GM19193 (cell line): ENCODE measurements around the gene ROPN1B.

Source experiments
- POLR2A ChIP-seq: IDR thresholded peaks from 4 replicates; pipeline ENCODE4 v1.6.1; 2011; ENCODE audit not compliant: insufficient read depth, insufficient read length; ENCODE audit errors: extremely low read depth

ROPN1B gene

DNA sequence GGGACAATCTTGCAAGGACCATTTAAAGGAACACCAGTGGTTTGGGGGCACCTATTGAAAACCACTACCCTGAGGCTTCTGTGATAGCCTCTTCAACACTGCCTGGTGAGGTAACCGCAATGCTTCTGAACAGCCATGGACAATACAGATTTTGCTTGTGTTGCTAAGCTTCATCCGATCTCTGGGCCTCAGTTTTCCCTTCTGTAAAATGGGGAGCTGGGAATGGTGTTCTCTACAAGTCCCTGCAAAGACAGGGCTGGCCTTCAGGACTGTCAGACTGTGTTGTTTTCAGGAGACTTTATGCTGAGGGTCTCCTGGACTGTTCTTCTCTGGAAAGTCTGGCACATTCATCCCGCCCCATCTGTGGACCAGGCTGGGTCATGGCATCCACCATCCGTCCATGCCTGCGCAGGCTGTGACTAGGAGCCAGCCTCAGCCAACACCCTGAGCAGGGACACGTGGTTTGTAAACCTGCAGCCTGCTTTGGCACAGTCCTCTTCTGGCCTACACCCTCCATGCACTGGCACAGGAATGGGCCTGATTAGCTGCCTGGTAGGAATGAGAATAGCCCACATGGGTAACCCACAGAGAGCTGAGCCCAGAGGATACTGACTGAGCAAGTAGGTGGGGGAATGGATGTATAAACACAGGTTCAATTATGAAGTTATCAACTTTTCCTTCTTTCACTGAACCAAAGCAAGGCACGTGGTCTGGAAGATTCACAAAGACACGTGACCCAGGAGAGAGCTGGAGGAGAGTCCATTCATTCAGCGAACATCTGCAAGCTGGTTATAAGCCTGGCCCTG, 55.3 kb downstream of the ROPN1B start:
- no peak for TF ChIP-seq POLR2A

- no peak for TF ChIP-seq POLR2A
Observed at GRCh38 chr3:126025116-126025729, 56.2 kb downstream of the ROPN1B start.

DNA sequence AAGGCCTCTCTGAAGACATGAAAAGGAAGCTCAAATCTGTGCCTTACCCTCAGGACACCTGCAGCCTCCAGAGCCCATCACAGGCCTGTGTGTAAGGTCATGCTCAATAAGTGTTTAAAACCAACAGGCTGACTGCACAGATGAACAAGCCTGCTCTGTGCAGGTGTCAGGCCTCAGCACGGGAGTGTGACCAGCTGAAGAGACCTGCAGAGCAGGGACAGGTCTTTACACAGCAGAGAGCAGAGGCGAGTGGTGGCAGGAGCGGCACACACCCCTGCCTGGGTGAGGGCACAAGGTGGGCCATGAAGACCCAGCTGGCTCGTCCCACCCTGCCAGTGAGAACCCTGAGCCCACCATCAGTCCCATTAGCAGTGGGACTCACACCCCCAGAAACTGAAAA, 56.9 kb downstream of the ROPN1B start:
- no peak for TF ChIP-seq POLR2A

DNA sequence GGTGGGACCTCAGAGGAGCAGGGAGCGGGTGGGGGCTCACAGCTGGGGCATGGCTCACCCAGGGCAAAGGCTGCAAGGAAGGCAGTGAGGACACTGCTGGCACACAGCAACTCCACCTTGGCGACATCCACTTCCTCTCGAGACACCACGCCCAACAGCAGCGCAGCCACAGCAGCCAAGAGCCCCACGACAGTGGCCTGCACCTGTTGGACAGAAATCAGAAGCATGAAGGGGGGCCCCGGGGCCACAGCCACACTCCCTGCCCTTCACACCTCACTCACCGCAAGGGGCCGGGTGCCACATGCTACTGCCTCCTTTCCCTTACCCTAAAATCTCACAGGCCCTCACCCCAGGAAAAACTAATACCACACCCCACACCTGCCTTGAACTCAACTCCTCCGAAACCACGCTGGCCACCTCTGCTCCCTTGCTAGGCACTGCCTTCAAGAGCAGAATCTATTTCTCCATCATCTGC, 57.3 kb downstream of the ROPN1B start:
- TF ChIP-seq POLR2A = no peak

GRCh38 chr3:126026761-126027160, 57.8 kb downstream of the ROPN1B start:
- TF ChIP-seq POLR2A = no peak

DNA sequence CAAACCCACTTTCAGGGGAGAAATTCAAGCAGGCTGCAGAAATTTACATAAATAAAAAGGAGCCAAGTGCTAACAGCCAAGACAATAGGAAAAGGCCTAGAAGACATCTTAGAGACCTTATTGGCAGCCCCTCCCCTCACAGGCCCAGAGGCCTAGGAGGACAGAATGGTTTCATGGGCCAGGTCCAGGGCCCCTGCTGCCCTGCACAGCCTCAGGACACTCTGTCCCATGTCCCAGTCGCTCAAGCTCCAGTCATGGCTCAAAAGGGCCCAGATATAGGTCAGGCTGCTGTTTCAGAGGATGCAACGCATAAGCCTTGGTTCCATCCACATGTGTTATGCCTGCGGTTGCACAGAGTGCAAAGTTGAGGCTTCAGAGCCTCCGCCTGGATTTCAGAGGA, 59.1 kb downstream of the ROPN1B start:
- TF ChIP-seq POLR2A = no peak

DNA sequence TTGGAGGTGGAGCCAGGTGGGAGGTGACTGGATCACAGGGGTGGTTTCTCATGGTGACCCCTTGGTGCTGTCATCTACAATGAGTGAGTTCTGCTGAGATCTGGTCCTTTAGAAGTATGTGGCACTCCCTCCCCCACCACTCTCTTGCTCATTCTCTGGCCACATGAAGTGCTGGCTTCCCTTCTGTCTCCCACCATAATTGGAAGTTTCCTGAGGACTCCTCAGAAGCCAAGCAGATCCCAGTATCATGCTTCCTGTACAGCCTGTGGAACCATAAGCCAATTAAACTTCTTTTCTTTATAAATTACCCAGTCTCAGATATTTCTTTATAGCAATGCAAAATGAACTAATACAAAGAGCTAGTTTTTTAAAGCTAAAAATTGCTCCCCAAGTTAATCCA, 60.3 kb downstream of the ROPN1B start:
- no peak for TF ChIP-seq POLR2A

GRCh38 chr3:126030455-126030854, 61.5 kb downstream of the ROPN1B start:
- TF ChIP-seq POLR2A = no peak

DNA sequence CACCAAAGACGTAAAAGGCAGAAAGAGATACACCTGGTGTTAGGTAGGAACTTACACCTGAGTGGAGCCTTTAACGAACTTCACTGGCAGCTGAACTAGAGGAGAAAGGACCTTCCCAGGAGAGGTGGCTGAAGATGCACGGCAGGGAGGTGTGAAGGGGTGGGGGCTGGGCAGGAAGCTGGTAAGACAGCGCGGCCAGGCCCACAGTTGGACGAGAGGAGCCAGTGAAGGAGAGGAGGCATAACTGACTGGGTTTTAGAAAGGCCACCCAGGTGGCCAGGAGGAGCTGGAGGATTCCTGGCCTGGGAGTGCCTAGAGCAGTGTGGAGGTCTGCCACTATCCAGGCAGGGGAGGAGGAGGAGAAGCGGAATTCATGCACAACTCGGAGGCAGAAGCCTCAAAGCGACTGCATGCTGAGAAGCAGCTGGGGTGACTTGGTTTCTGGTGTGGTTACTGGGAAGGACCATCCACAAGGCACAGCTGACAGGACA, 63.0 kb downstream of the ROPN1B start:
- TF ChIP-seq POLR2A = no peak
